Heart left ventricle (tissue), 16 donors: ENCODE measurements around the gene REPS2. TPM values are rescaled to one million over a fixed set of nuclear protein-coding genes. Genes with fewer than 3 reads are reported as not detected.

Experiments
- ATAC-seq, 4 donors: fragments of 200-7000 bp; cut with Tn5 transposase; one replicate each; pipeline ENCODE4 v1.9.1; 2020 to 2022; ENCODE audit warnings: moderate library complexity in 4 of 4, mild to moderate bottlenecking in 3 of 4, moderate number of reproducible peaks in 1 of 4
- DNase-seq, 5 donors: peaks; one replicate each; pipeline ENCODE4 v3.0.0-alpha.2; 2020
- H3K27ac ChIP-seq, 12 donors: fragments of 200-600 bp; sonication (generic) in 4 of 12; one replicate each; pipeline versions ENCODE4 v1.5.0 to v1.8.0; 2016 to 2022; ENCODE audit warnings: mild to moderate bottlenecking in 2 of 12
- H3K27me3 ChIP-seq, 9 donors: fragments of 200-600 bp; sonication (generic) in 2 of 9; one replicate each; pipeline versions ENCODE4 v1.5.1 to v1.8.0; 2016 to 2022; ENCODE audit warnings: mild to moderate bottlenecking in 3 of 9
- H3K36me3 ChIP-seq, 9 donors: fragments of 200-600 bp; sonication (generic) in 2 of 9; one replicate each; pipeline versions ENCODE4 v1.5.0 to v1.8.0; 2018 to 2022; ENCODE audit warnings: mild to moderate bottlenecking in 2 of 9
- H3K4me1 ChIP-seq, 12 donors: fragments of 200-600 bp; sonication (generic) in 4 of 12; one replicate each; pipeline versions ENCODE4 v1.5.0 to v1.8.0; 2016 to 2022; ENCODE audit warnings: mild to moderate bottlenecking in 3 of 12
- H3K4me3 ChIP-seq, 12 donors: fragments of 200-600 bp; sonication (generic) in 4 of 12; one replicate each; pipeline versions ENCODE4 v1.5.0 to v1.8.0; 2017 to 2022; ENCODE audit warnings: mild to moderate bottlenecking in 9 of 12, moderate library complexity in 4 of 12
- H3K9me3 ChIP-seq, 12 donors: fragments of 200-600 bp; sonication (generic) in 4 of 12; one replicate each; pipeline versions ENCODE4 v1.5.0 to v1.8.0; 2016 to 2022; ENCODE audit warnings: mild to moderate bottlenecking in 1 of 12
- POLR2A ChIP-seq, 2 donors: fragments of 450-650 bp; IDR thresholded peaks; one replicate each; pipeline ENCODE4 v1.6.1; 2017; ENCODE audit warnings: antibody characterized with exemption in 2 of 2, mild to moderate bottlenecking in 2 of 2, moderate library complexity in 2 of 2
- WGBS, 4 donors: extraction: QIAGEN DNeasy Blood & Tissue Kit in 2 of 4; methylation state at CpG; one replicate each; pipeline versions ENCODE4 v1.1.5 to v1.1.7; 2013 to 2018; 5-methylcytosine and 5-hydroxymethylcytosine counted together
- intact Hi-C, 10 donors: fragments of 100-400 bp; cut with DNase I; formaldehyde crosslinking; loops; one replicate each; pipeline versions ENCODE4 v1.11.1 to v1.14.2; 2022
- polyA plus RNA-seq, 2 donors: library from polyadenylated mRNA; stranded (reverse); fragments of 200-250 nt; gene quantifications; one replicate each; pipeline ENCODE4 v1.2.3, GENCODE V29; 2013
- total RNA-seq, 9 donors: library from RNA; depleted of rRNA in 2 of 9; stranded (reverse); fragments of >200 nt in 2 of 9; fragmentation: NEBNext Ultra II Directional in 3 of 9; extraction: Animal tissue kit (Norgen Biotek cat#: 25700) in 3 of 9; gene quantifications; one replicate each; pipeline versions ENCODE4 v1.1.0 to v1.2.4, GENCODE V29; 2016 to 2023
- TF ChIP-seq, protein P1 (sequence below), 12 donors: fragments of 200-600 bp; sonication (generic) in 4 of 12; IDR thresholded peaks; one replicate each; pipeline versions ENCODE4 v1.5.0 to v1.8.0; 2018 to 2022; ENCODE audit warnings: antibody characterized with exemption in 12 of 12, mild to moderate bottlenecking in 5 of 12
- donor health status: ischemic (EF 13 %, LVEDD 7.1; RV severe dilation, severe dysfunction).
- donor health status: healthy with polysubstance abuse.
- donor health status: DM: no; HTN: yes; CAD: no.
- donor health status: DM: no; HTN: no; CAD: no.
- donor health status: ischemic (EF 25% LVEDD 6.9; RV normal size, moderate dysfunction).
- donor health status: ischemic (EF 25% LVEDD 5.7; RV mildly dilated, moderate dysfunction).
- donor health status: healthy.
- donor health status: DM: yes; HTN: yes; CAD: no.
- donor health status: ischemic (EF 35%, LVEDD 5.7; RV mildly dilated, moderate dysfunction).
- donor health status: nonischemic (EF 11% LVEDD 7.7; RV severe dilation, severe dysfunction).
- donor health status: DM: yes; HTN: yes; CAD: no.
- donor health status: PGD.
- donor health status: ischemic (EF 29% LVEDD 5.4; RV normal size, mild dysfunction).
- donor health status: nonischemic (EF 23%, LVEDD 6.1; RV moderate dilation, normal function).

Gene REPS2
- total and polyA plus RNA-seq, 11 donors: 0.89 to 11.9 (median 6.5) TPM

DNA sequence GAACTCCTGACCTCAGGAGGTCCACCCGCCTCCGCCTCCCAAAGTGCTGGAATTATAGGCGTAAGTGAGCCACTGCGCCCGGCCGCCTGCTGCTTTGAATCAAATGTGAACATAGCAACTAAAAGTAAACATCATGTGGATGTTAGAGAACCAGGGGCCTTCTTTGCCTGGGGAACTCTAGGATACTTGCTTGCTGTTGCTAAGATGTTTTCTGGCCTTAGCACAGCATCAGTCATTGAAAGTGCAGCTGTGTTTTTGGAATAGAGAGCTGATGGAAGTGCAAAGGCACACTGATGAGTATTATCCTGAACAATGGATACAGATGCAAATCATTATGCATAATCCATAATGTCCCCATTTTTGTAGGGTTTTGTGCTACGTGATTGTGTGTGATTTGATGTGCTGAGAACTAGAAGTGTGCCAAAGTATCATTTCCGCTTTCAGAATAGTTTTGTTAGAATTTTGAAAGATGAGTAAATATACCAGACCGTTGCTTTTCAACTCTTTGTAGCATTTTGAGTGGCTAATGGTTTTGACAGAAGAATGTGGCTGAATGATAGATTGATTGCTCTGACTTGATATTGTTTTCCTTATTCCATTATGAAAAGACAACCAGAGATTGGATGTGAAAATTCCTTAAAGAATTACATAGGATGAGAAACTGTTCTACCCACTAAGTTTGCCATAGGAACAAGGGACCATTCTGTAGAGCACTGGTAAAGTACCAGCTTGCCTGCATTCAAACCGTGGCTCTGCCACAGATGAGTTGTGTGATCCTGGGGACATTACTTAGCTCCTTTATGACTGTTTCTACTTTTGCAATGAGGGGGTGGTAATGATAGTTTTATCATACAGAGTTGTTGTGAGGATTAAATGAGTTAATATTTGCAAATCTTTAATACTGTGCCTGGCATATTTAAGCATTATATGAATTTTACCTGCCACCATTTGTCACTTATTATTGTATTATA lies 74.7 kb downstream of the REPS2 start:
- ATAC-seq: no peak
- H3K27ac ChIP-seq: no peak overlapping the region

DNA sequence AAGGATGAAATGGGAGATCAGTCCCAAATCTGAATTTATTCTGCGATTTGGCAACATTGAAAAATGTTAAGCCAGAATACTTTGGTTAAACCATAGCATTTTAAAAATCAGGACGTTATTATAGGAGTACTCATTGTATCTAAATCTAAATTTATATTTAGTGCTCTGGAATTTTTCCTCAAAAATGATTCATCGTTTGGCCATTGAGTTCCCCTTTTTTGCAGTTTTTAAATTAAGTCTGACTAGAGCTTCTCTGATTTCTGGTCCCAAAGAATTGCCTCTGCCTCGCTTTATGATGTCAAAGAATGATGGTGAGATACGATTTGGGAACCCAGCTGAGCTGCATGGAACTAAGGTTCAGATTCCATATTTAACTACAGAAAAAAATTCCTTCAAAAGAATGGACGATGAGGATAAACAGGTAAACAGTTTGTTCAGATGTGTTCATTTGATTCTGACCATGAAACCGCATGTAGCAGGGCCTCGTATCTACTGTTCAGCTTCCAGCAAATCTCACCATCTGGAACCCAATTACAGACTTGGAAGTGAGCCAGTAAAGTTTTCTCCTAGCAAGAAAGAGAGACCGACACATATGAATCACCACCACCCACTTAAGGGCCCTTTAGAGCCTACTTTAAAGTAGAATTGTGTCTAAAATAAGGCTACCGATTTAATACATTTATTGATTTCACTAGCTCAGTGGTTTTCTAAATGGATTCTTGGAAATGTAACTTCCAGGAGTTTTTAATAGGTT lies 75.6 kb downstream of the REPS2 start:
- 70 to 80% (median 74%) methylated on average over 10 of the region's 10 CpGs for WGBS, 4 donors
- intact Hi-C loops: loop anchor here in 1 of 10 donors (10.0 kb wide), 1 partner anchor 67 kb away; no protein-coding TSS in a partner anchor
- no peak for DNase-seq
- Histone ChIP-seq H3K36me3 (no peaks in the 10 kb centered on the region), H3K27ac (no peak overlapping the region), H3K9me3 (no peaks in the 10 kb centered on the region), H3K4me3 (no peak overlapping the region), H3K4me1 (no peaks in the 10 kb centered on the region), H3K27me3 (peaks cover 0 to 25% (median 0%) of the 10 kb centered on the region in 9 donors)
- no peak for TF ChIP-seq POLR2A (IDR thresholded peaks at IDR 0.05)
- TF ChIP-seq, protein P1, sequence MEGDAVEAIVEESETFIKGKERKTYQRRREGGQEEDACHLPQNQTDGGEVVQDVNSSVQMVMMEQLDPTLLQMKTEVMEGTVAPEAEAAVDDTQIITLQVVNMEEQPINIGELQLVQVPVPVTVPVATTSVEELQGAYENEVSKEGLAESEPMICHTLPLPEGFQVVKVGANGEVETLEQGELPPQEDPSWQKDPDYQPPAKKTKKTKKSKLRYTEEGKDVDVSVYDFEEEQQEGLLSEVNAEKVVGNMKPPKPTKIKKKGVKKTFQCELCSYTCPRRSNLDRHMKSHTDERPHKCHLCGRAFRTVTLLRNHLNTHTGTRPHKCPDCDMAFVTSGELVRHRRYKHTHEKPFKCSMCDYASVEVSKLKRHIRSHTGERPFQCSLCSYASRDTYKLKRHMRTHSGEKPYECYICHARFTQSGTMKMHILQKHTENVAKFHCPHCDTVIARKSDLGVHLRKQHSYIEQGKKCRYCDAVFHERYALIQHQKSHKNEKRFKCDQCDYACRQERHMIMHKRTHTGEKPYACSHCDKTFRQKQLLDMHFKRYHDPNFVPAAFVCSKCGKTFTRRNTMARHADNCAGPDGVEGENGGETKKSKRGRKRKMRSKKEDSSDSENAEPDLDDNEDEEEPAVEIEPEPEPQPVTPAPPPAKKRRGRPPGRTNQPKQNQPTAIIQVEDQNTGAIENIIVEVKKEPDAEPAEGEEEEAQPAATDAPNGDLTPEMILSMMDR (IDR thresholded peaks at IDR 0.05): no peak
- peak in 1 of 4 donors; percentile 47 for ATAC-seq

More for the DNA sequence above, 74.7 kb downstream of the REPS2 start:
- Histone ChIP-seq H3K27me3 (peaks cover 0 to 25% (median 0%) of the 10 kb centered on the region in 9 donors), H3K36me3 (no peaks in the 10 kb centered on the region), H3K9me3 (no peaks in the 10 kb centered on the region), H3K4me1 (no peaks in the 10 kb centered on the region), H3K4me3 (no peak overlapping the region)
- intact Hi-C loops: loop anchor here in 1 of 10 donors (10.0 kb wide), 1 partner anchor 66 kb away; no protein-coding TSS in a partner anchor
- DNase-seq: no peak
- WGBS, 4 donors: 81 to 95% (median 89%) methylated on average over 10 of the region's 10 CpGs
- TF ChIP-seq, protein P1 (IDR thresholded peaks at IDR 0.05): no peak
- TF ChIP-seq POLR2A (IDR thresholded peaks at IDR 0.05): no peak

DNA sequence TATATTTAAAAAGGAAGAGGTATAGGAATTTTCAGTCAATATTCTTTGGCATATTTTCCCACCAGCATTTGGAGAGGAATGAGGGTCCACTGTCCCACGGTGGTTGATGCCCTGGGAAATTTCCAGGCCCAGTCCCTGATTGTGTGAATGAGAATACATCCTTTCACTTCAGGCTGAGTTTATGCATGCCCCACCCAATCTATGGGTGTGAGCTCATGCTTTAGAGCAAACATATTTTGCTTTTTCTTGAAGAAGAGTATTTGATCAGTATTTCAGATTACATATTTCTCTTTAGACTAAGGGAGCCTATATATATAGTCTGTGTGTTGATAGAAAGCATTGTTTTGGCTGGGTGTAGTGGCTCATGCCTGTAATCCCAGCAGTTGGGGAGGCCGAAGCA lies 77.2 kb downstream of the REPS2 start:
- Histone ChIP-seq H3K27me3 (peaks cover 0 to 22% (median 0%) of the 10 kb centered on the region in 9 donors), H3K36me3 (no peaks in the 10 kb centered on the region), H3K27ac (no peak overlapping the region), H3K9me3 (no peaks in the 10 kb centered on the region), H3K4me1 (no peaks in the 10 kb centered on the region), H3K4me3 (no peak overlapping the region)
- DNase-seq (no peak), ATAC-seq (no peak)
- intact Hi-C loops: loop anchor here in 1 of 10 donors (10.0 kb wide), 1 partner anchor 69 kb away; no protein-coding TSS in a partner anchor
- TF ChIP-seq, protein P1 (IDR thresholded peaks at IDR 0.05): no peak
- no peak for TF ChIP-seq POLR2A (IDR thresholded peaks at IDR 0.05)
- 59 to 85% (median 78%) methylated on average over 2 of the region's 2 CpGs for WGBS, 4 donors
